Esophagus muscularis mucosa (tissue), 4 donors: ENCODE measurements around the gene CAPN9.

Experiments used
- EP300 ChIP-seq: sonication (generic); formaldehyde crosslinking; IDR thresholded peaks from one replicate; pipeline ENCODE4 v1.6.1; 2017; ENCODE audit warnings: antibody characterized with exemption
- POLR2A ChIP-seq: fragments of 450-650 bp; IDR thresholded peaks from one replicate; pipeline ENCODE4 v1.6.1; 2017; ENCODE audit warnings: antibody characterized with exemption, moderate library complexity, mild to moderate bottlenecking, low read depth
- POLR2AphosphoS5 ChIP-seq, 2 donors: sonication (generic); formaldehyde crosslinking; IDR thresholded peaks; one replicate each; pipeline ENCODE4 v1.6.1; 2017; ENCODE audit warnings: antibody characterized with exemption in 2 of 2
- TF ChIP-seq, protein P1 (sequence below), 3 experiments: fragments of 200-600 bp in 2 of 3; fragments of 450-650 bp in 1 of 3; sonication (generic) in 2 of 3; IDR thresholded peaks; one replicate each; pipeline ENCODE4 v1.5.1; 2017 to 2019; ENCODE audit warnings: antibody characterized with exemption in 3 of 3, mild to moderate bottlenecking in 2 of 3, moderate library complexity in 1 of 3

DNA sequence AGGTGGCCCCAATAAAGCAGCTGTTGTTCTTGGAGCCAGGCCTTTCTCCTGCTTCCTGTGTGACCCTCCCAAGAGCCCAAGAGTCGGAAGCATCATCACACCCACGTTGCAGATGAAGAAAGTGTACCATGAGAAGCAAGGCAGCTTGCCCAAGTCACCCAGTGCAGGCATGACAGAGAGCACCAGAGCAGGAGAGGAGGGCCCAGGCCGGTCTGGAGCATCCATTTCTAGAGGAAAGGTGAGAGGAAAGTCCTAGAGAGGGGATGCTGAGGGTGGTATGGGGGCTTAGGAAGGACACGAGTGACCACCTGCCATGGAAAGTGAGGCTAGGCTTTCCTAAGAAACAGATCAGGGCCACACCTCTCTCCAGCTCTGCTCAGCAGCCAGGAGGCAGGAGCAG lies 74.2 kb downstream of the CAPN9 start:
- TF ChIP-seq, protein P1, sequence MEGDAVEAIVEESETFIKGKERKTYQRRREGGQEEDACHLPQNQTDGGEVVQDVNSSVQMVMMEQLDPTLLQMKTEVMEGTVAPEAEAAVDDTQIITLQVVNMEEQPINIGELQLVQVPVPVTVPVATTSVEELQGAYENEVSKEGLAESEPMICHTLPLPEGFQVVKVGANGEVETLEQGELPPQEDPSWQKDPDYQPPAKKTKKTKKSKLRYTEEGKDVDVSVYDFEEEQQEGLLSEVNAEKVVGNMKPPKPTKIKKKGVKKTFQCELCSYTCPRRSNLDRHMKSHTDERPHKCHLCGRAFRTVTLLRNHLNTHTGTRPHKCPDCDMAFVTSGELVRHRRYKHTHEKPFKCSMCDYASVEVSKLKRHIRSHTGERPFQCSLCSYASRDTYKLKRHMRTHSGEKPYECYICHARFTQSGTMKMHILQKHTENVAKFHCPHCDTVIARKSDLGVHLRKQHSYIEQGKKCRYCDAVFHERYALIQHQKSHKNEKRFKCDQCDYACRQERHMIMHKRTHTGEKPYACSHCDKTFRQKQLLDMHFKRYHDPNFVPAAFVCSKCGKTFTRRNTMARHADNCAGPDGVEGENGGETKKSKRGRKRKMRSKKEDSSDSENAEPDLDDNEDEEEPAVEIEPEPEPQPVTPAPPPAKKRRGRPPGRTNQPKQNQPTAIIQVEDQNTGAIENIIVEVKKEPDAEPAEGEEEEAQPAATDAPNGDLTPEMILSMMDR (IDR thresholded peaks at IDR 0.05), result no peak
- TF ChIP-seq EP300, result no peak
- no peak for TF ChIP-seq POLR2AphosphoS5 (IDR thresholded peaks at IDR 0.05)
- no peak for TF ChIP-seq POLR2A
